ENCODE measurements around the gene DPF1. TPM values are rescaled to one million over a fixed set of nuclear protein-coding genes. Genes with fewer than 3 reads are reported as not detected.

The DPF1 gene
- total RNA-seq, 2 donors from 2014 or later: not detected

DNA sequence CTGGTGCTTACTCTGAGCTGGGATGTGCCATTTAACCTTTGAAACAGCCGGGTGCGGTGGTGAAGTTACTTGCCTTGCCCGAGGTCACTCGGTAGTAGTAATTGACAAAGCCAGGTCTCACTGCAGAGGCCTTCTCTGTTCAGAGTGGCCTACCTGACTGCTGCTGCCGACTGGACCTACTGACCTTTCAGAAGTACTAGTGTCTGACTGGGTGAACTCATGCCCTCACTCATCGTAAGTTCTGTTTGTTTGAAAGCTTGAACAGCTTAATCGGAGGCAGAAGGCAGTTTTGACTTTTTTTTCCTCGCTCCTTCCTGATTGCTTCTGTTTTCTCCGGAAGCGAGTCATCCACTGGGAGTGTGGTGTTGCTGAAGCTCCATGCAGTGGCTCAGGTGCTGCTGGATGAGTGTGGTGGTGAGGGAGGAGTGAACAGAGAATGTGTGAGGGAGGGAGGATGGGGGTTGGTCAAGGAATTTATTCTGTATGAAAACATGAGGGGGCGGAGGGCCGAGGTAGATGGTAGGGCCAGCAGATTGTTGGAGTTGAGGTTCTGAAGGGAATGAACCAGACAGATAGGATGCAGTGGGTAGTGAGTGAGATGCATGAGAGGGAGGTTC, 43.1 kb upstream of the DPF1 start:
- no peaks in the 10 kb centered on the region for H3K36me3 ChIP-seq
- peaks cover 0 to 18% of the 10 kb centered on the region in 2 donors for H3K4me1 ChIP-seq
- no peak overlapping the region for H3K4me3 ChIP-seq
- TF ChIP-seq, protein P1, sequence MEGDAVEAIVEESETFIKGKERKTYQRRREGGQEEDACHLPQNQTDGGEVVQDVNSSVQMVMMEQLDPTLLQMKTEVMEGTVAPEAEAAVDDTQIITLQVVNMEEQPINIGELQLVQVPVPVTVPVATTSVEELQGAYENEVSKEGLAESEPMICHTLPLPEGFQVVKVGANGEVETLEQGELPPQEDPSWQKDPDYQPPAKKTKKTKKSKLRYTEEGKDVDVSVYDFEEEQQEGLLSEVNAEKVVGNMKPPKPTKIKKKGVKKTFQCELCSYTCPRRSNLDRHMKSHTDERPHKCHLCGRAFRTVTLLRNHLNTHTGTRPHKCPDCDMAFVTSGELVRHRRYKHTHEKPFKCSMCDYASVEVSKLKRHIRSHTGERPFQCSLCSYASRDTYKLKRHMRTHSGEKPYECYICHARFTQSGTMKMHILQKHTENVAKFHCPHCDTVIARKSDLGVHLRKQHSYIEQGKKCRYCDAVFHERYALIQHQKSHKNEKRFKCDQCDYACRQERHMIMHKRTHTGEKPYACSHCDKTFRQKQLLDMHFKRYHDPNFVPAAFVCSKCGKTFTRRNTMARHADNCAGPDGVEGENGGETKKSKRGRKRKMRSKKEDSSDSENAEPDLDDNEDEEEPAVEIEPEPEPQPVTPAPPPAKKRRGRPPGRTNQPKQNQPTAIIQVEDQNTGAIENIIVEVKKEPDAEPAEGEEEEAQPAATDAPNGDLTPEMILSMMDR (IDR thresholded peaks at IDR 0.05): no peak
- DNase-seq (ENCODE audit: low spot score): no peak
- no peaks in the 10 kb centered on the region for H3K9me3 ChIP-seq
- no peaks in the 10 kb centered on the region for H3K27me3 ChIP-seq
- H3K27ac ChIP-seq: no peak overlapping the region

DNA sequence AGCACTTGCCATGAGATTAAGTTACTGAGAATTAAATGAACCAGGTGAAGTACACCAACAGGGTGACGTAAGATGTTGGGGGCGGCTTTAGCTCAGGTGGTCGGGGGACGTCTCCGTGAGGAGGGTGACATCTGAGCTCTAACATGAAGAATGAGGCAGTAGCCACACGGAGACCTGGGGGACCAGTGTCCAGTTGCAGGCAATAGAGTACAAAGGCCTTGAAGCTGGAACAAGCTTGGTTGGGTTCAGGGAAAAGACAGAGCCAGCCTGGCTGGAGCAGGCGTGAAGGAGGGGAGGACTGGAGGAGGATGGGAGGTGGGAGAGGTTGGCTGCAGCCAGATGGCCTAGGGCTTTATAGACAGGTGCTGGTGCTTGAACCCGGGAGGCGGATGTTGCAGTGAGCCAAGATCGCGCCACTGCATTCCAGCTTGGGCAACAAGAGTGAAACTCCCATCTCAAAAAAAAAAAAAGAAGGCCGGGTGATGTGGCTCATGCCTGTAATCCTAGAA, 42.0 kb upstream of the DPF1 start:
- H3K4me3 ChIP-seq: no peak overlapping the region
- H3K27ac ChIP-seq: no peak overlapping the region
- H3K4me1 ChIP-seq: peaks cover 0 to 18% of the 10 kb centered on the region in 2 donors
- H3K9me3 ChIP-seq: no peaks in the 10 kb centered on the region
- TF ChIP-seq, protein P1 (IDR thresholded peaks at IDR 0.05): no peak
- no peaks in the 10 kb centered on the region for H3K27me3 ChIP-seq
- DNase-seq (ENCODE audit: low spot score): no peak
- no peaks in the 10 kb centered on the region for H3K36me3 ChIP-seq

DNA sequence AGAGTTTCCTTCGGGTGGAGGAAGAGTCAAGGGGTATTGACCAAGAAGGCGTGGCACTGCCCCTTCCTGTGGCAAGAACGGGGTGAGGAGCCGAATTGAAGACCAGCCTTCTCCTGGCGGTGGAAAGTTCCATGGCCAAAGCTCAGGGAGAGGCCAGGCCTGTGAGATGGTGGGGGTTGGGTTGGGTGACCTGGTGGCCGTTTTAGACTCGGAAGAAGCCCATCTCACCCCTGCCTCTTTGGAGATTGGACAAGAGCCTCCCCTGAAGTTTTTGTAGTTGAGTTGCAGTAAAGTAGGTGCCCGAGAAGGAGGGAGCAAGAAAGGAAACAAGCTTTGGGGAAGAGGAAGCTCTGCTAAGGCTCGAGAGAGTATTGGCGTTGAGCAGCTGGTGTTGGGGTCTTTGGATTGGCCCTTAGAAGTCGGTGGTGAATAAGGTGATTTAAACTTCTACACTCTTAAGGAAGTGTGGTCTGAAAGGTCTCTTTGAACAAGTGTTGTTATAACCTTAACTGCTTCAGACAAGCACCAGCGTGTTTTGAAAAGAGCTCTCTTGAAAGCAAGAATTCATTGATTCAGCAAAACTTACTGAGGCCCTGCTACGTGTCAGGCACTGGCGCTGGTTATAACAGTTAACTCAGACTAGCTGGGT, 41.3 kb upstream of the DPF1 start:
- TF ChIP-seq, protein P1 (IDR thresholded peaks at IDR 0.05): no peak
- Histone ChIP-seq H3K27me3 (no peaks in the 10 kb centered on the region), H3K4me1 (peaks cover 0 to 18% of the 10 kb centered on the region in 2 donors), H3K4me3 (peak overlapping the region; percentile 52 to 61), H3K36me3 (no peaks in the 10 kb centered on the region), H3K27ac (peak overlapping the region; percentile 48 to 78), H3K9me3 (no peaks in the 10 kb centered on the region)
- no peak for DNase-seq (ENCODE audit: low spot score)

DNA sequence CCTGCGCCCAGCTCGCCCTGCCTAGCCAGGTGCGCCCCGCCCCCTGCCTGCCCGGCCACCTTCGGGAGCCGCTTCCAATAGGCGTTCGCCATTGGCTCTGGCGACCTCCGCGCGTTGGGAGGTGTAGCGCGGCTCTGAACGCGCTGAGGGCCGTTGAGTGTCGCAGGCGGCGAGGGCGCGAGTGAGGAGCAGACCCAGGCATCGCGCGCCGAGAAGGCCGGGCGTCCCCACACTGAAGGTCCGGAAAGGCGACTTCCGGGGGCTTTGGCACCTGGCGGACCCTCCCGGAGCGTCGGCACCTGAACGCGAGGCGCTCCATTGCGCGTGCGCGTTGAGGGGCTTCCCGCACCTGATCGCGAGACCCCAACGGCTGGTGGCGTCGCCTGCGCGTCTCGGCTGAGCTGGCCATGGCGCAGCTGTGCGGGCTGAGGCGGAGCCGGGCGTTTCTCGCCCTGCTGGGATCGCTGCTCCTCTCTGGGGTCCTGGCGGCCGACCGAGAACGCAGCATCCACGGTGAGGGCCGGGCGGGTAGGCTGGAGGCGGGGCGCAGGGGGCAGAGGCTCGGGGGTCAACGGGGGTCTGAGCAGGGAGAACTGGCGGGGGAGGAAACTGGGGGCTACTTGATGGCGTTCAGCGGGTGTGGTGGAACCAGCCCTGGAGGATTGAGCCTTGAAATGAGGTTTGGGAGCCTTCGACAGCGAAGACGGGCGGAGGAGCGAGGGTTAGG, 40.6 kb upstream of the DPF1 start, which contains the start of gene SPINT2:
SPINT2 (plus strand) TSS at position 88 of the 727 bp plus-strand sequence; CDS start at position 408, 320 bp downstream.
- TF ChIP-seq, protein P1 (IDR thresholded peaks at IDR 0.05): no peak
- no peaks in the 10 kb centered on the region for H3K27me3 ChIP-seq
- peak within 1 kb of the TSS; percentile 48 to 78 for H3K27ac ChIP-seq
- peaks cover 0 to 18% of the 10 kb centered on the region in 2 donors for H3K4me1 ChIP-seq
- H3K4me3 ChIP-seq: peak within 1 kb of the TSS; percentile 52 to 61
- no peak for DNase-seq (ENCODE audit: low spot score)
- H3K36me3 ChIP-seq: no peaks in the 10 kb centered on the region
- H3K9me3 ChIP-seq: no peaks in the 10 kb centered on the region

DNA sequence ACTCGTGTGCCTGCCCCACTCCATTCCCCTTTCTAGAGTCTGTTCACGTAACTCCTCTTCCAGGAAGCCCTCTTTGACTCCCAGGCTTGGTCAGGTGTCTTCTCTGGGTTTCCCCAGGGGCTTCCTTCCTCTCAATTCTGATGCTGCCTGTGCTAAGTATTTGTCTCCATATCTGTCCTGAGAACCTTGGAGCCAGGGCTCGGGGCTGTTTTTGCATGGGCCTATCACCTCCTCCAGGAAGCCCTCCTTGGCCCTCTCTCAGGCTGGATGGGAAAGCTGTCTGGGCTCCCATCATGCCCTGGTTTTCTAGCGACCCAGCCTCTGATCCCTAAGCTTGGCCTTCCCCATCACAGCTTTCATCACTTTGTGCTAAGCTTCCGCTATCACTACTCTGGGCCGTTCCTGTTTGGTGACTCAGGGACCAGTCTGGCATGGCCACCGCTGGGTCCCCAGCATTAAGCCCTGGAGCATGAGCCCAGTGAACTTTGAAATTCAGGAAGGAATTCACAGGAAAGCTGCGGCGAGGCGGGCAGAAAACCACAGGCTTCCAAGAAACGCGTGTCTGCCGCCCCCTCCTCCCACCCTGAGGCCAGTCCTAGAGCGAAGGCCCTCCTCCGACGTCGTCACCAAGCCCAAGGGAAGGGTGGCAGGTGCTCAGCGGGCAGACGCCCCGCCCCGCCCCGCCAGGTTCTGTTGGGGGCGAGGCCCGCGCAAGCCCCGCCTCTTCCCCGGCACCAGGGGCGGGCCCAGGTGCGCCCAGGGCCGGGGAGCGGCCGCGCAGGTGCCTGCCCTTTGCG, 39.9 kb upstream of the DPF1 start:
- H3K4me1 ChIP-seq: peaks cover 0 to 18% of the 10 kb centered on the region in 2 donors
- H3K9me3 ChIP-seq: no peaks in the 10 kb centered on the region
- H3K27ac ChIP-seq: peak overlapping the region; percentile 48 to 78
- peak overlapping the region; percentile 52 to 61 for H3K4me3 ChIP-seq
- TF ChIP-seq, protein P1 (IDR thresholded peaks at IDR 0.05): no peak
- H3K36me3 ChIP-seq: no peaks in the 10 kb centered on the region
- DNase-seq (ENCODE audit: low spot score): no peak
- H3K27me3 ChIP-seq: no peaks in the 10 kb centered on the region
